Activated CD4-positive, alpha-beta T cell treated with anti-CD3 and anti-CD28 coated beads, Interleukin-2, amount 50 U/mL, for 4 hours (primary cell): ENCODE results near the gene SMCHD1.
"Not testable (repeated sequence)": the region's sequence is repeated elsewhere in the genome, so short reads cannot be mapped to it uniquely, and the experiment has no call there.

ENCODE experiments used
- DNase-seq, 2 experiments: peaks; one replicate each; pipeline ENCODE4 v3.0.0-alpha.2; 2020

Gene SMCHD1

GRCh38 chr18:2660849-2661248, 5.3 kb downstream of the SMCHD1 start:
- not testable (repeated sequence) for DNase-seq

- not testable (repeated sequence) for DNase-seq
Measured at GRCh38 chr18:2662288-2662687, 6.8 kb downstream of the SMCHD1 start.

- no peak for DNase-seq
Measured at GRCh38 chr18:2662990-2663389, 7.5 kb downstream of the SMCHD1 start.

DNA sequence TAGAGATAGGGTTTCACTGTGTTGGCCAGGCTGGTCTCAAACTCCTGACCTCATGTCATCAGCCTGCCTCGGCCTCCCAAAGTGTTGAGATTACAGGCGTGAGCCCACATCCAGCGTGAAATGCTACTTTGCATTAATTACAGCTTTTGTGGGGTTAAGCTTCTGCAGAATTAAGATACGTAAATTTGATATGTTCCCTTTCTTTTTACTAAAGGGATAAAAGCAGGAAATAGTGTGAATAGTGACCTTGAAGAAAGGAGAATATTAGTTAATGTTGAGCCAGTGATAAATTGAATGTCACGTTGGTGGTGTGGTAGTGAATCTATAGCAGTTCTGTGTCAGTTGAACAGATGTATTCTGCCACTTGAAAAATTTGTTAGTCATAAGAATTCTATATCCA, 16.9 kb downstream of the SMCHD1 start:
- DNase-seq, result no peak

DNA sequence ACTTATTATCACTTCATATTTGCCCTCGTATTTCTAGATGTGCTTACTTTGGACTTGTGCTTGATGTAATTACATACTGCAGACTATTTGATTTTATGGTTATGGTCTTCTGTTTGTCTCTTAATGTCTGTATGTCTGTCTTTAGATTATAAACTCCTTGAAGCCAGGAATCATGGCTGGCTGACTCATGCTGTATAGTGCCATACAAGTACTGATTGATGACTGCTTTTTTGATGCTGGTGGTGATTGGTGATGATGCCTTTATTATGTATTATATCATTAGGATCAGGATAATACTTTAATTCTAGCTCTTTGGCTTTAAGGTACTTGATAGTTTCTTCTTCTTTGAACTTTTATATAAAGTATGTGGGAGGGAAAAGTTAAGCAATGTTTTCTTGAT, 17.3 kb downstream of the SMCHD1 start:
- DNase-seq, result no peak

- DNase-seq, result not testable (repeated sequence)
Measured at GRCh38 chr18:2678933-2679332, 23.4 kb downstream of the SMCHD1 start.

- DNase-seq, result no peak
Measured at GRCh38 chr18:2680216-2680792, 24.8 kb downstream of the SMCHD1 start.

DNA sequence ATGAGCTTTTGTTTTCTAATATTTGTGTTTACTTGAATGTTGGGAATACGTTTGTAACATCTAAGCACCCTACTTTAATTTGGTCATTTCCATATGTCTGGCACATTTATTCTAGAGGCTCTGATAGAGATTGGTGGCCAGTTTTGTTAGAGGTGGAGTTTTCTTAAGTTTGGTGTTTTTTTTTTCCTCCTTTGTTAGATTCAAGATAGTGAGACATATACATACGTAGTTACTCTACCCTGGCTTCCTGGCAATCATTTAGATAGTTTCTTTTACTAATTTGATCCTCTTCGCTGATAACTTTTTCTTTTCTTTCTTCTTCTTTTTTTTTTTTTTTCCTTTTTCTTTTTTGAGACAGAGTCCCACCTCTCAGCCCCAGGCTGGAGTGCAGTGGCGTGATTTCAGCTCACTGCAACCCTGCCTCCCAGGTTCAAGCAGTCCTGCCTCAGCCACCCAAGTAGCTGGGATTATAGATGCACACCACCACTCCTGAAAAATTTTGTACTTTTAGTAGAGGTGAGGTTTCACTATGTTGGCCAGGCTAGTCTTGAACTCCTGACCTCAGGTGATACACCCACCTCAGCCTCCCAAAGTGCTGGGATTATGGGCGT, 26.6 kb downstream of the SMCHD1 start:
- DNase-seq, result no peak

DNA sequence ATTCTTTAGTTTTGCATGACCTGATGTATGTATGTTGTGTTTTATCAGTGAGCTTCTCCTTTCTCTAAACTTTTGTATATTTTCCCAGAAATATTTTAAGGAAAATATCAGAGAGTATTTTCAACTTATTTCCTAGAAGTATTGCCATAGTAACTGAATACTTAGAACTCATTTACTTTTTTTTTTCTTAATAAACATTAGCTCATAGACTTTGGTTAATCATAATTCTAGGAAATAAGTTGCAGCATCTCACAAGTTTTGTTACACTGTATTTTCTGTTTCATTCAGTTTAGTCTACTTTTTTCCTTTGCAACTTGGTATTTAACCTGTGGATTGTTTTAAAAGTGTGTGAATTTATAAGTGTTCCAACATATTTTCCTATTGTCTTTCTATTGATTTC, 27.5 kb downstream of the SMCHD1 start:
- no peak for DNase-seq

DNA sequence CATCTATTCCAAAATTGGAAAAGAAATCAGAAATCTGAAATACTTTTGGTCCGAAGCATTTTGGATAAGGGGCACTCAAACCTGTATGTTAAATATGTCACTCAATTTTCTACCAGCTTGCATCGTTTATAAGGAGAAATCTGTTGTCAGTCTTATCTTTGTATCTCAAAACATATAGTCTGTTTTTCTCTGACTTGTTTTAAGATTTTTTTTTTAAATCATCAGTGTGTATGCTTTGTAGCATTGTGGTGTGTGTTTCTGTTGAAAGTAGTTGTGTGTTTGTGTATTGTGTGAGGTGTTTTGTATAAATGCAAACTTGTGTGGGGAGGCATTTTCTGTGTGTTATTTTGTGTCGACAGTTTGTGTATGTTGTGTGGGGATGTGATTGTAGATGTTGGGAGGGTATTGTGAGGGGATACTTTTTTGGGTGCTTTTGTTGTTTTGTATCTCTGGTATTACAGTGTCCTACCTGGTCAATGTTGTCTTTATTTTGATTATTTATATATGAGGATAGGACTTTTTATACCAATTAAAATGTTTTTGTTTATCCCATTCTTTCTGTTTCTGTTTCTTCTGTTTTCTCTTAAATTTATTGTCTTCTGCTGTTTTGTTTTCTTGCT, 30.9 kb downstream of the SMCHD1 start:
- no peak for DNase-seq

DNA sequence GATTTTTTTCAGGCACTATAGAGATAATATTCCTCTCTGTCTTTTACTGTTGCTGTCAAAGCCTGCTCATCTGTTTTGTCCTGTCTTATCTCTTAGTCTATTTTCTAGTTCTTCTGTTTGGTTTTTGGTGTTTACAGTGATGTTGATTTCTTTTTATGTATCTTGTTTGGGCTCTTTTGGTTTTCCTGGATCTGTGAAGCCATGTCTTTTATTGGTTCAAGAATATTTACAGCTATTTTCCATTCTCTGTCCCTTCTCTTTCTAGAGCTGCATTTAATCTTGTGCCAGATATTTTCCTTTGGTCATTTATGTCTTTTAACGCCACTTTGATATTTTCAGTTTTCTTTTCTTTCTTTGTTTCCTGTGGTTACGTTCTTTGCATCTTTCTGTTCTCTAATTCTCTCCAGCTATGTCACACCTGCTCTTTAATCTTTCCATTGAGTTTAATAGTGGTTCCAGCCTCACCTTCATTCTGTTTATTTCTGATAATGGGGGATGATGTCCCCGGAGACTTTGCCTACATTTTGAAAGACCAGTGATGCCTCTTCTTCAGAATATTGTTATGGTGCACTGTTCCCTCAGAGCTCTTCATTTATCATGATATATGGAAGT, 32.0 kb downstream of the SMCHD1 start:
- DNase-seq, result no peak

DNA sequence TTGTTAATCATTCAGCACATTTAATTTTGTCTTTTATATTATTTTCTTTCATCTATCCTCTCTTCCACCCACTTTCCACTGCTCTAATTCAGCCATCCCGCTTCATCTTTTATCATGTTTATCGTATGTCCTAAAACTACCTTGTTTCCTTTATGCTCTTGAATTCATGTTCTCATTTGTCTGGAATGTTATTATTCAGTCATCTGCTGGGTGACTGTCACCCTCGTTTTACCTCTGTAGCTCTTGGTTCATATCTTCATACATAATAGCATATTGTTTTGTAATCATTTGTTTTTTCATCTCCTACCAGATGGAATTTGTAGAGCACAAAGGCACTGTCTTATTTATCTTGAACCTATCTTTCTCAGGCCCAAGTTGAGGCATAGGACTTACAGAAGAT, 37.0 kb downstream of the SMCHD1 start:
- DNase-seq, result no peak

- no peak for DNase-seq
Measured at GRCh38 chr18:2697184-2697583, 41.7 kb downstream of the SMCHD1 start.

DNA sequence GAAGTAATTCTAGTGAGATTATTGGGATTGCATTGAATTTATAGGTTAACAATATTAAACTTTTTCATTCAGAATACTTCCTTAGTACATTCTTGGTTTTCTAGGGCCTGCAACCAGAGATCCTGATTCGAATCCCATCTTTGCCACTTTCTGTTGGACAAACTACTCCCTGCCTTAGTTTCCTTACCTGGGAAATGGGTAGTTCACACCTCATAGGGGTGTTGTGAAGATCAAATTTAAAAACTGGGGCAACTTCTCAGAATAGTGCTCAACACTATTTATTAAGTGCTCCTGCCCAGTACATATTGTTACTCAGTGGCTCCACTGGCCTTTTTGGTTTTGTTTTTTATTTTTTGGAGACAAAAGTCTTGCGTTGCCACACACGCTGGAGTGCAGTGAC, 43.5 kb downstream of the SMCHD1 start:
- DNase-seq, result no peak

DNA sequence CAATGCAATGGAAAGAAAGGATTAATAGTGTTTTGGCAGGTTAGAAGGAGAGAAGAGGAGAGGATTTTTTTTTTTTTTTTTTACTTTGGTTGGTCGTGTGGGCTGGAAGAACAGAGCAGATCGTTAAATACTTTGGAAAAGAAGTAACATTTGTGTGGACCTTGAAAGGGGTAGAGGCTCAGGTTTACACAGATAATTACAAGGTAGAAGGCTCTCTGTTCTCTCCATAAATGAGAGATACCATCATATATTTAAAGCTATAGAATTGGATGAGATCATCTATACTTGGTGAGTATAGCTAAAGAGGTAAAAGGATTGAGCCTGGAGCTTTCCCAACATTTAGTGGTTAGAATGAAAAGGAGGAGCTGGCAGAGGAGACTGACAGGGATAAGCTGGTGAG, 49.0 kb downstream of the SMCHD1 start:
- no peak for DNase-seq

GRCh38 chr18:2706903-2707302, 51.4 kb downstream of the SMCHD1 start:
- no peak for DNase-seq

- no peak for DNase-seq
Measured at GRCh38 chr18:2707551-2708168, 52.1 kb downstream of the SMCHD1 start.

DNA sequence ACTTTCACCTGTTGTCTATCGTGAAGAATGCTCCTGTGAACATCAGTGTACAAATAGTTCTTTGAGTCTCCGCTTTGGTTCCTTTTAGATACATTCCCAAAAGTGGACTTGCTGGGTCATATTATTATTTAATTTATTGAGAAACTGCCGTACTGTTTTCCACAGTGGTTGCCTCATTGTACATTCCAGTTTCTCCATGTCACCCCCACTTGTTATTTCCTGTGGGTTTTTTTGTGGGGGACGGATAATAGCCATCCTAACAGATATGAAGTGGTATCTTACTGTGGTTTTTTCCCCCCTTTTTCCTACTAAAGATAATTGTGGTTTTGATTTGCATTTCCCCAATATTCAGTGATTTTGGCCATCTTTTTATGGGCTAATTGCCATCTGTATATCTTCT, 53.8 kb downstream of the SMCHD1 start:
- DNase-seq, result no peak

DNA sequence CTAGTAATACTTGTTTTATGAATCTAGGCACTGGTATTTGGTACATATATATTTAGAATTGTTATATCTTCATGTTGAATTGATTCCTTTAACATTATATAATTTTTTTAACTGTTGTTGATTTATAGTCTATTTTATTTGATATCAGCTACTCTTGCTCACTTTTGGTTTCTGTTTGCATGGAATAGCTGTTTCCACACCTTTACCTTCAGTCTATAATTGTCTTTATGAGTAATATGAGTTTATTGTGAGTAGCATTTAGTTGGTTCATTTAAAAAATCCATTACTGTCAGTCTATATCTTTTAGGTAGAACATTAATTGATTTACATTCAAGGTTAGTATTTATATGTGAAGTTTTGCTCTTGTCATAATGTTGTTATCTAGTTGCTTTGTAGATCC, 58.6 kb downstream of the SMCHD1 start:
- DNase-seq, result no peak

- DNase-seq, result no peak
Measured at GRCh38 chr18:2715990-2716389, 60.5 kb downstream of the SMCHD1 start.

DNA sequence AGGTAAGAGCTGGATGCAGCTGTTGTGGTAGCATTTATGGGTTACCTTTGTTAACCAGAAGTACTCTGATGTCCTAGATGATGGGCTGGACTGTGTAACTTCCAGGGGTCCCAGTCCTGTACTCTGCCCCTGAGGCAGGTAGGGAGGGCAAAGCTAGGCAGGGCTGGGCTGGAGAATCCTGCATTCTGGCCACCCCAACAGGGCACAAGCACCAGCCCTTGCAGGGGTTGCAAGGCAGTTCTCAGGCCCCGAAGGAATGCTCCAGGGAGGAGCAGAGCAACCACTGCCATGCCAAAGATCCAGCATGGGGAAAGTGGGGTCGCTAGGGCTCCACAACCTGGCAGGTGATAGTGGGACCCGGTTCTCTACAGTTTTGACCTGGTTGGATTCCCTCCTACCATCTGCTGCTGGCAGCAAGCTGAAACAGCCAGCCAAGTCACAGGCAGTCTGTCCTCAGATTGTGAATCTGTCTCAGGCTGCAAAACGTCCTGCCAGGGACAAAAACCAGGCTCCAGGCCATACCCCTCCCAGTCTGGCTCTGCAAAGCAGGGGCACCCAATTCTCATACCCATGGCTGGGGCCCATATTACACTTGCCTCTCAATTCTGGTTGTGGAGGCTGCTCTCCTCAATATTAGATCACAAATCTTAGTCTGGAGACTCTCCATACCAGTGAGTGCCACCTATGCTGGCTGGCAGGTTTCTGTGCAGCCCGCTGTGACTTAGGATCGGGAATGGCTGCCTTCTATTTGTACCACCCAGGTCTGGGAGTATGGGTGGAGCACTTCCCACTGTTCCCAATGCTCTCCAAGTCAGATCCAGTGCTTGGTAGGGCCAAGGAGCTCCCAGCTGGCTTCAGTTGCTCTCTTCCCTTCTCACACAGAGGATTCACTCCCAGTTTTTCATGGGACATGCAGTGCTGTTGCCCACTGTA, 61.1 kb downstream of the SMCHD1 start:
- no peak for DNase-seq

- no peak for DNase-seq
Measured at GRCh38 chr18:2717407-2717806, 61.9 kb downstream of the SMCHD1 start.

GRCh38 chr18:2719040-2719439, 63.5 kb downstream of the SMCHD1 start:
- DNase-seq, result no peak
